HepG2 (cell line): ENCODE results near the gene SLC50A1. TPM values are rescaled to one million over a fixed set of nuclear protein-coding genes. Genes with fewer than 3 reads are reported as not detected.
A peak's percentile ranks its signal among the peaks of the same experiment; 100 is the strongest.

Source experiments
- ARNTL ChIP-seq: sonication (generic); formaldehyde crosslinking; IDR thresholded peaks from 2 replicates; pipeline ENCODE4 v1.4.0; 2020; ENCODE audit warnings: mild to moderate bottlenecking, missing genetic modification reagents
- BCL6 ChIP-seq: IDR thresholded peaks from 2 replicates; pipeline ENCODE4 v1.6.1; 2016; ENCODE audit warnings: missing genetic modification reagents, missing compliant biosample characterization
- BORCS8-MEF2B ChIP-seq: sonication (generic); formaldehyde crosslinking; IDR thresholded peaks from 2 replicates; pipeline ENCODE4 v1.8.0; 2022; ENCODE audit warnings: mild to moderate bottlenecking, missing genetic modification reagents
- DPF2 ChIP-seq: sonication (generic); formaldehyde crosslinking; IDR thresholded peaks from 2 replicates; pipeline ENCODE4 v1.4.0; 2020; ENCODE audit warnings: mild to moderate bottlenecking, low read depth, missing genetic modification reagents, borderline replicate concordance
- RERE ChIP-seq: IDR thresholded peaks from 2 replicates; pipeline ENCODE4 v1.6.1; 2016; ENCODE audit warnings: low read depth, missing genetic modification reagents, missing compliant biosample characterization
- U2AF2 ChIP-seq: fragments of 200-400 bp; formaldehyde crosslinking; IDR thresholded peaks from 2 replicates; pipeline ENCODE4 v1.6.1; 2017; ENCODE audit warnings: low read depth, mild to moderate bottlenecking, low read length
- ZNF574 ChIP-seq: sonication (generic); formaldehyde crosslinking; IDR thresholded peaks from 2 replicates; pipeline ENCODE4 v1.4.0; 2020; ENCODE audit warnings: missing genetic modification reagents
- polyA plus RNA-seq, 8 experiments: library from polyadenylated mRNA; depleted of rRNA in 3 of 8; stranded (reverse) in 7 of 8; unstranded in 1 of 8; fragments of >200 nt; fragmentation: Illumina TruSeq in 4 of 8; extraction: Trizol in 4 of 8; gene quantifications; 2 replicates each; pipeline versions ENCODE4 v1.2.1 to v1.2.3, GENCODE V29; 2011 to 2016; ENCODE audit warnings: low read depth in 4 of 8, missing spikeins in 1 of 8, mixed read lengths in 1 of 8; ENCODE audit not compliant: insufficient read depth in 1 of 8
- total RNA-seq, 5 experiments: library from RNA; depleted of rRNA; stranded (reverse); fragments of >200 nt; fragmentation: Illumina TruSeq; extraction: Trizol; gene quantifications; 2 replicates each; pipeline ENCODE4 v1.2.3, GENCODE V29; 2016; ENCODE audit warnings: low read depth in 1 of 5
- TF ChIP-seq, protein P1 (sequence below): sonication (generic); formaldehyde crosslinking; conservative IDR thresholded peaks from 2 replicates; pipeline ENCODE4 v1.5.0; 2020; ENCODE audit warnings: missing genetic modification reagents
- TF ChIP-seq, protein P2 (sequence below): sonication (generic); formaldehyde crosslinking; IDR thresholded peaks from 2 replicates; pipeline ENCODE4 v1.9.0; 2021; ENCODE audit warnings: missing genetic modification reagents, mild to moderate bottlenecking, borderline replicate concordance
- TF ChIP-seq, protein P3 (sequence below): sonication (generic); formaldehyde crosslinking; IDR thresholded peaks from 2 replicates; pipeline ENCODE4 v1.5.1; 2020; ENCODE audit warnings: mild to moderate bottlenecking, missing genetic modification reagents, moderate library complexity

SLC50A1 gene
- total and polyA plus RNA-seq, 2 of the 13 experiments (the other 11 are each of a cell fraction or from before 2014, with no cell fraction given) = 22.5 to 46.8 TPM

DNA sequence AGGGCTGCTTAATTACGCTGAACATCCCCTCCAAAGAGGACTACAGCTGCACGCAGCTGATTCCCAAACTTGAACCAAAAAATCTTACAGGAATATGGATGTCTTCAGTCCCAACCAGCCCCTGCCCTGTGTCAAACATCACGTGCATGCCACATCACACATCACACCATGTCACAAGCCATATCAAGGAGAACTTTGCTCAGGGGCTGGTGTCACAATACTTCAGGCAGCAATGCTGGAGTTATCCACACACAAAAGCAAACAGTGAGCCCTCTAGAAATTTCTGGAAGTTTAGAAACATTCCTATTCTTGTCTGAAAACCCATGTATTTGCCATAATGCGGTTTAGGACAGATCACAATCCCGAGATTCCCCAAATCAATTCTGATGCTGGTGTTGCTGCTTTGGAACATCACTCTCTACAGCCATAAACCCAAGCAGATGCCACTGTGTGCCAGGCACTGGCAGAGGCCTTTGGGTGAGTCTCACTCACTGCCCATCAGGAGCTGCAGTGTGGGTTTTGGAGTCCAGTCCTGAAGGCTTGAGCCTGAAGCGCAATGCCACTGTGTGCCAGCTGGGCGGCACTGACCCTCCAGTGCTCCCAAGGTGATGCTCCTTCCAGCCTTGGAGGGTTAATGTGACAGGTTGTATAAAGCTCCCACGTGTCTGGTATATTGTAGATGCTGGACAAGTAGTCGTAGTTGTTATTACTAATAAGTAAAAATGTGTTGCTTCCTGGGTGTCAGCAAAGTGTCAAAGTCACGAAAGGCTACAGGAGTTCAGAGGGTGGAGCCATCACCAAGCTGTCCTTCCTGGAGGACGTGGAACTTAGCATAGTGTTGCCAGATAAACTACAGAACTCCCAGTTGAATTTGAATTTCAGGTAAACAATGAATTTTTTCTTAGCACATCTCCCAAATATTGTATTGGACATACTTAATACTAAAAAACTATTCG is 28.1 kb upstream of the SLC50A1 start (continued):
- TF ChIP-seq ZNF574 (peak; percentile 63), DPF2 (CRISPR knock-in tag) (no peak), BCL6 (peak; percentile 90), BORCS8-MEF2B (0 out of 2 replicates have a peak, but pooled peaks have one; percentile 40), U2AF2 (no peak), ARNTL (peak; percentile 70; the same call in 1 of the 2 replicates), RERE (no peak)
- TF ChIP-seq, protein P1, sequence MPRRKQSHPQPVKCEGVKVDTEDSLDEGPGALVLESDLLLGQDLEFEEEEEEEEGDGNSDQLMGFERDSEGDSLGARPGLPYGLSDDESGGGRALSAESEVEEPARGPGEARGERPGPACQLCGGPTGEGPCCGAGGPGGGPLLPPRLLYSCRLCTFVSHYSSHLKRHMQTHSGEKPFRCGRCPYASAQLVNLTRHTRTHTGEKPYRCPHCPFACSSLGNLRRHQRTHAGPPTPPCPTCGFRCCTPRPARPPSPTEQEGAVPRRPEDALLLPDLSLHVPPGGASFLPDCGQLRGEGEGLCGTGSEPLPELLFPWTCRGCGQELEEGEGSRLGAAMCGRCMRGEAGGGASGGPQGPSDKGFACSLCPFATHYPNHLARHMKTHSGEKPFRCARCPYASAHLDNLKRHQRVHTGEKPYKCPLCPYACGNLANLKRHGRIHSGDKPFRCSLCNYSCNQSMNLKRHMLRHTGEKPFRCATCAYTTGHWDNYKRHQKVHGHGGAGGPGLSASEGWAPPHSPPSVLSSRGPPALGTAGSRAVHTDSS (CRISPR knock-in tag) = no peak
- TF ChIP-seq, protein P2, sequence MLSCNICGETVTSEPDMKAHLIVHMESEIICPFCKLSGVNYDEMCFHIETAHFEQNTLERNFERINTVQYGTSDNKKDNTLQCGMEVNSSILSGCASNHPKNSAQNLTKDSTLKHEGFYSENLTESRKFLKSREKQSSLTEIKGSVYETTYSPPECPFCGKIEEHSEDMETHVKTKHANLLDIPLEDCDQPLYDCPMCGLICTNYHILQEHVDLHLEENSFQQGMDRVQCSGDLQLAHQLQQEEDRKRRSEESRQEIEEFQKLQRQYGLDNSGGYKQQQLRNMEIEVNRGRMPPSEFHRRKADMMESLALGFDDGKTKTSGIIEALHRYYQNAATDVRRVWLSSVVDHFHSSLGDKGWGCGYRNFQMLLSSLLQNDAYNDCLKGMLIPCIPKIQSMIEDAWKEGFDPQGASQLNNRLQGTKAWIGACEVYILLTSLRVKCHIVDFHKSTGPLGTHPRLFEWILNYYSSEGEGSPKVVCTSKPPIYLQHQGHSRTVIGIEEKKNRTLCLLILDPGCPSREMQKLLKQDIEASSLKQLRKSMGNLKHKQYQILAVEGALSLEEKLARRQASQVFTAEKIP (CRISPR knock-in tag) = no peak
- TF ChIP-seq, protein P3, sequence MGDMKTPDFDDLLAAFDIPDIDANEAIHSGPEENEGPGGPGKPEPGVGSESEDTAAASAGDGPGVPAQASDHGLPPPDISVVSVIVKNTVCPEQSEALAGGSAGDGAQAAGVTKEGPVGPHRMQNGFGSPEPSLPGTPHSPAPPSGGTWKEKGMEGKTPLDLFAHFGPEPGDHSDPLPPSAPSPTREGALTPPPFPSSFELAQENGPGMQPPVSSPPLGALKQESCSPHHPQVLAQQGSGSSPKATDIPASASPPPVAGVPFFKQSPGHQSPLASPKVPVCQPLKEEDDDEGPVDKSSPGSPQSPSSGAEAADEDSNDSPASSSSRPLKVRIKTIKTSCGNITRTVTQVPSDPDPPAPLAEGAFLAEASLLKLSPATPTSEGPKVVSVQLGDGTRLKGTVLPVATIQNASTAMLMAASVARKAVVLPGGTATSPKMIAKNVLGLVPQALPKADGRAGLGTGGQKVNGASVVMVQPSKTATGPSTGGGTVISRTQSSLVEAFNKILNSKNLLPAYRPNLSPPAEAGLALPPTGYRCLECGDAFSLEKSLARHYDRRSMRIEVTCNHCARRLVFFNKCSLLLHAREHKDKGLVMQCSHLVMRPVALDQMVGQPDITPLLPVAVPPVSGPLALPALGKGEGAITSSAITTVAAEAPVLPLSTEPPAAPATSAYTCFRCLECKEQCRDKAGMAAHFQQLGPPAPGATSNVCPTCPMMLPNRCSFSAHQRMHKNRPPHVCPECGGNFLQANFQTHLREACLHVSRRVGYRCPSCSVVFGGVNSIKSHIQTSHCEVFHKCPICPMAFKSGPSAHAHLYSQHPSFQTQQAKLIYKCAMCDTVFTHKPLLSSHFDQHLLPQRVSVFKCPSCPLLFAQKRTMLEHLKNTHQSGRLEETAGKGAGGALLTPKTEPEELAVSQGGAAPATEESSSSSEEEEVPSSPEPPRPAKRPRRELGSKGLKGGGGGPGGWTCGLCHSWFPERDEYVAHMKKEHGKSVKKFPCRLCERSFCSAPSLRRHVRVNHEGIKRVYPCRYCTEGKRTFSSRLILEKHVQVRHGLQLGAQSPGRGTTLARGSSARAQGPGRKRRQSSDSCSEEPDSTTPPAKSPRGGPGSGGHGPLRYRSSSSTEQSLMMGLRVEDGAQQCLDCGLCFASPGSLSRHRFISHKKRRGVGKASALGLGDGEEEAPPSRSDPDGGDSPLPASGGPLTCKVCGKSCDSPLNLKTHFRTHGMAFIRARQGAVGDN (CRISPR knock-in tag) = peak; percentile 62
